Lower leg skin (tissue), 3 donors: ENCODE measurements around the gene ABI3.

ENCODE experiments used
- CTCF ChIP-seq, 3 donors: fragments of 450-650 bp; IDR thresholded peaks; one replicate each; pipeline ENCODE4 v1.5.1; 2016; ENCODE audit warnings: antibody characterized with exemption in 3 of 3, mild to moderate bottlenecking in 3 of 3, moderate library complexity in 2 of 3
- POLR2A ChIP-seq, 2 donors: fragments of 450-650 bp; IDR thresholded peaks; one replicate each; pipeline ENCODE4 v1.6.1; 2016 to 2017; ENCODE audit warnings: antibody characterized with exemption in 2 of 2, mild to moderate bottlenecking in 1 of 2, moderate library complexity in 1 of 2

- TF ChIP-seq CTCF (IDR thresholded peaks at IDR 0.05) (no peak), POLR2A (IDR thresholded peaks at IDR 0.05) (no peak)
Measured at GRCh38 chr17:49244839-49245238, 34.3 kb downstream of the ABI3 start.
